K562 (cell line): Measurements from ENCODE around the gene ITPR2.

Source experiments
- CREM ChIP-seq: IDR thresholded peaks from 2 replicates; pipeline ENCODE4 v1.6.1; 2014; ENCODE audit warnings: antibody characterized with exemption, low read depth
- POLR3A ChIP-seq: IDR thresholded peaks from 2 replicates; pipeline ENCODE4 v1.6.1; 2011; ENCODE audit warnings: borderline replicate concordance, mild to moderate bottlenecking, moderate library complexity; ENCODE audit not compliant: insufficient read length, insufficient read depth; ENCODE audit errors: extremely low read depth
- ZNF174 ChIP-seq: fragments of 250-450 bp; sonication (Bioruptor Pico); IDR thresholded peaks from 2 replicates; pipeline ENCODE4 v1.4.0; 2020; ENCODE audit warnings: mild to moderate bottlenecking

- TF ChIP-seq ZNF174 (no peak), POLR3A (no peak), CREM (no peak)
Measured at GRCh38 chr12:26808766-26809476, 24.1 kb downstream of the ITPR2 start.
